ENCODE data around the gene CCDC17.

CCDC17 gene

DNA sequence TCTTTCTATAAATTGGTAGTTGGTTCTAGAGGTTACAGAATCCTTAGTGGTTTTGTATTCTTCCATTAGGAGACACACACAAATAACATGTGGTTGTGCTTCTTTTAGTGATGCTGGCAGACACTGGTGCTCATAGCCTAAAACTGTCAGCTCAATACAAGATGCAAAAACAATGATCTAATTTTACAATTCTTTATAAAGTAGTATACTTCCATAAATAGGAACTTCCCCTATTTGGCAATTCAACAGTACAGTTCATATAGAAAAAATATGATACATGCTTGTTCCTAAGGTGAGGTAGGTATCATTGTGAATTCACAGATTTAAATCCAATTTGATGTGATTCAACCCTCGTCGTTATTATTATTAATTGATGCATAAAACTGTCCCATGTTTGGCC, 20.8 kb upstream of the CCDC17 start:
- TF ChIP-seq, protein P1, sequence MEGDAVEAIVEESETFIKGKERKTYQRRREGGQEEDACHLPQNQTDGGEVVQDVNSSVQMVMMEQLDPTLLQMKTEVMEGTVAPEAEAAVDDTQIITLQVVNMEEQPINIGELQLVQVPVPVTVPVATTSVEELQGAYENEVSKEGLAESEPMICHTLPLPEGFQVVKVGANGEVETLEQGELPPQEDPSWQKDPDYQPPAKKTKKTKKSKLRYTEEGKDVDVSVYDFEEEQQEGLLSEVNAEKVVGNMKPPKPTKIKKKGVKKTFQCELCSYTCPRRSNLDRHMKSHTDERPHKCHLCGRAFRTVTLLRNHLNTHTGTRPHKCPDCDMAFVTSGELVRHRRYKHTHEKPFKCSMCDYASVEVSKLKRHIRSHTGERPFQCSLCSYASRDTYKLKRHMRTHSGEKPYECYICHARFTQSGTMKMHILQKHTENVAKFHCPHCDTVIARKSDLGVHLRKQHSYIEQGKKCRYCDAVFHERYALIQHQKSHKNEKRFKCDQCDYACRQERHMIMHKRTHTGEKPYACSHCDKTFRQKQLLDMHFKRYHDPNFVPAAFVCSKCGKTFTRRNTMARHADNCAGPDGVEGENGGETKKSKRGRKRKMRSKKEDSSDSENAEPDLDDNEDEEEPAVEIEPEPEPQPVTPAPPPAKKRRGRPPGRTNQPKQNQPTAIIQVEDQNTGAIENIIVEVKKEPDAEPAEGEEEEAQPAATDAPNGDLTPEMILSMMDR (conservative IDR thresholded peaks at IDR 0.05; ENCODE audit: low read length): no peak
- DNase-seq (ENCODE audit: low read depth): no peak
- H3K4me3 ChIP-seq (ENCODE audit: low read length): no peak overlapping the region

DNA sequence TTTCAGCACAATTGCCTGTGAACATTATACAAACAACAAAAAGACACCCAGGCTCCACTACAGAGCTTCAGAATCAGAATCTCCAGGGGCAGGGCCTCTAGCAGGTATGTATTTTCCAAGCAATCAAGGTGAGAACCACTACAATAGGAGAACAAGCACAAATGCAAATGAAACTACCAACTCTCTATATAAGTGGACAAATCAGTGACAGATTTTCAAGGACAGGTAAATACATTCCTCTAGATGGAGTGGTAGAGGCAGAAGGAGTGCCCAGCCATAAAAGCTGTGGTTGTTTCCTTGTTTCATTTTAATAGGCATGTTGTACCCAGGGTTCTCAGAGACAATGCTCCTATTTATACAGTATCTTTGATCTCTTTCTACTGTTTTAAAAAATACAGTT, 20.1 kb upstream of the CCDC17 start:
- no peak for DNase-seq (ENCODE audit: low read depth)
- no peak overlapping the region for H3K4me3 ChIP-seq (ENCODE audit: low read length)
- TF ChIP-seq, protein P1 (conservative IDR thresholded peaks at IDR 0.05; ENCODE audit: low read length): no peak

DNA sequence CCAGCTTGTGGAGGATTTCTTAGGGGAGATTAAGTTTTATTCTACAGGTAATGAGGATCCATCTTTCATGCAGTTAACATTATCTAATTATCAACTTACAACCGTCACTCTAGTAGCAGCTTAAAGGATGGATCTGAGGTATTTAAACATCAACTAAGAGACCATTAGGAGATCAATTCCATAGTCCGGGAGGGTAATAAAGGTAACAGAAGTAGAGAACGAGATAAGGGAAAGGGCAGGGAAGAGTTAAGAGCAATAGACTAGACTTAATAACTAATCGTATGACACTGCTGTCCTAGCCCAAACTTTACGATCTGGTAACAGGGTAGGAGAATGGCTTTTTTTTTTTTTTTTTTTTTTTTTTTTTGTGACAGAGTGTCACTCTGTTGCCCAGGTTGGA, 19.5 kb upstream of the CCDC17 start:
- TF ChIP-seq, protein P1 (conservative IDR thresholded peaks at IDR 0.05; ENCODE audit: low read length): no peak
- H3K4me3 ChIP-seq (ENCODE audit: low read length): no peak overlapping the region

DNA sequence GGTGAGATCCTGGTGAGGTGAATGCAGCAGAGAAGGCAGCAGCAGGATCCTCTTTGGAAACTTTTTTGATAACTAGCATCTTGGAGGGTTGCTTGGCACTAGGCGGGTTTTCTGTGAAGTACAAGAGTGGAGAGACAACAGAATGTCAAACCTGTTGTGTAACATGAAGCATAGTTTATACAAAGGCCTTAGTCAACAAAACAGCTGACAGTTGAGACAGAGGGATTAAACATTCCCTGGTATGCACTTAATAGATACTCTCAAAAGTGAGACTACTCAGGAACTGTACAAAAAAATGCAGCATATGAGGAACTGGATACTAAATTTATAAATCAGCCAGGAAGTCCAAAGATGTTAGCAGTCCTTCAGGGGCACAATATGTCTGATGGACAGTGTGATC, 16.4 kb upstream of the CCDC17 start:
- H3K4me3 ChIP-seq (ENCODE audit: low read length): no peak overlapping the region
- TF ChIP-seq, protein P1 (conservative IDR thresholded peaks at IDR 0.05; ENCODE audit: low read length): no peak
- peak; percentile 24 for DNase-seq (ENCODE audit: low read depth)

More for the DNA sequence above, 19.5 kb upstream of the CCDC17 start:
- DNase-seq (ENCODE audit: low read depth): no peak

DNA sequence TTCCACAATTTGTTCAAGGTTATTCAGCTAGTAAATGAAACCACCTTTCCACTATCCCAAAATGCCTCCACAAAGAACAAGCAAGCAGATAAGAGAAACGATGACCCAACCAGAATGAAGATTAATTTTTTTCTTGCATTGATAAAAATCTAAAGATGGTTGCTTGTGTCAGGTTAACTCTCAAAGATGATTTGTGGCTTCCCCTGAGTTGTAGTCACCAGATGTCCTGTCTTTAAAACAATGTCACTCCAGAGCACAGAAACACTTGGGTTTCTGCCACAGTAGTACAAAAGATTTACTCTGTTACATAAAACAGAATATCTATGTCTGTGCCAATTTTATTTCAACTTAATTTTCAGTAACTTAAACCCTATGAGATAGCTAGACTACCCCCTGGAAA, 11.4 kb upstream of the CCDC17 start:
- TF ChIP-seq, protein P1 (conservative IDR thresholded peaks at IDR 0.05; ENCODE audit: low read length): no peak

DNA sequence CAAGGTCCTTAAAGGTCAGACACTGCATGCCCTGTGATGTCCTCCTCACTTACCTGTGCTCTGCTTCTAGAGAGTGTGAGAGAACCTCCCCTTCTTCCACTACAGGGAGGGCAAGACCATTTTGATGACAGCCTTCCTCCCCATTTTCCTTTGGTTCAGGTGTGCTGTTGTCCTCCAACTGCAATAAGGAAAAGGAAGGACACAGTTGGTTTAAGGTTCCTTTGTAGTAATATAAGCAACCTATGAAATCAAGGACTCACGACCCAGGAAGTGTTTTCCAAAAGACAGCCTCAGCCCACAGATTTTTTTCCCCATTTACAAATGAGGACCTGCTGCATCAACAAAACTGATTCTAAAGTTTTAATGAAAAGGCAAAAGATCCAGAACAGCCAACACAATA, 6.6 kb upstream of the CCDC17 start:
- H3K4me3 ChIP-seq (ENCODE audit: low read length): no peak overlapping the region
- TF ChIP-seq, protein P1 (conservative IDR thresholded peaks at IDR 0.05; ENCODE audit: low read length): no peak
- no peak for DNase-seq (ENCODE audit: low read depth)

More for the DNA sequence above, 11.4 kb upstream of the CCDC17 start:
- H3K4me3 ChIP-seq (ENCODE audit: low read length): no peak overlapping the region
- DNase-seq (ENCODE audit: low read depth): no peak

DNA sequence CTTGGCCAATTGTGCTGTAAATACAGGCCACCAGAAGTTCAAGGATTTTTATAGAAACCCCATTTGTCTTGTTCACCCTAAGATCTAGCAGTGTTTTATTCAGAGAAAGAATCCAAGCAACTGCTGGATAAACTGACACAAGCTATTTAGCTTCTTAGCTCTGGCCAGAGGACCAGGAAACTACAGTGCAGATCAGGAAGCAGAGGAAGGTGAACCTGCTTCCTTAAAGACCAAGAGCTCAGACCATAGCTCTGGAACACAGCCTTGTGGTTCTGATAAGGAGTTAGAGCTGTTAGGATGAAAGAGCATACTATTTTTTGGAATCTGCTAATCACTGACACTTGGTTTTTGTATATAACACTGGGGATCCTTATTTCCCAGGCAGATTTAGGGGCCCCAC, 5.2 kb upstream of the CCDC17 start:
- TF ChIP-seq, protein P1 (conservative IDR thresholded peaks at IDR 0.05; ENCODE audit: low read length): no peak
- no peak for DNase-seq (ENCODE audit: low read depth)
- H3K4me3 ChIP-seq (ENCODE audit: low read length): no peak overlapping the region

Measured in AG10803 (cell line).